ENCODE measurements around the gene TMEM190.

The TMEM190 gene

DNA sequence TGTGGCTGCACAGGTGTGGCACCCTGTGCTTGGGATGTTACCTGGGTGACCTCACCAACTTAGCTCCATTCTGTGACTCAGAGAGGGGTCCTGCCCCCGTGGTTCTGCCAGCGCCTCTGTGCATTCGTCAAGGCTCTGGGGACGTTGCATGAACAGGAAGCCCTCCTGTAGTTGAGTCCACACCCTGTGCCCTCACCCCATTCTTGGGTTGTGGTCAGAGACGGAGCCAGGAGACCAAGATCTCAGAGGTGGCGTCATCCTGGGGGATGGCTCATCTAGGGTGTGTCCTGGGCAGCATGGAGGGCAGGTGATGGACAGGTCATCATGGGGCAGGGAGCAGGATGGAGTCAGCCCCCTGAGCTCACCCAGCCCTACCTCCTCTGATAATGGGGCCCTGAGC lies 24.6 kb upstream of the TMEM190 start:
- no peak for DNase-seq

DNA sequence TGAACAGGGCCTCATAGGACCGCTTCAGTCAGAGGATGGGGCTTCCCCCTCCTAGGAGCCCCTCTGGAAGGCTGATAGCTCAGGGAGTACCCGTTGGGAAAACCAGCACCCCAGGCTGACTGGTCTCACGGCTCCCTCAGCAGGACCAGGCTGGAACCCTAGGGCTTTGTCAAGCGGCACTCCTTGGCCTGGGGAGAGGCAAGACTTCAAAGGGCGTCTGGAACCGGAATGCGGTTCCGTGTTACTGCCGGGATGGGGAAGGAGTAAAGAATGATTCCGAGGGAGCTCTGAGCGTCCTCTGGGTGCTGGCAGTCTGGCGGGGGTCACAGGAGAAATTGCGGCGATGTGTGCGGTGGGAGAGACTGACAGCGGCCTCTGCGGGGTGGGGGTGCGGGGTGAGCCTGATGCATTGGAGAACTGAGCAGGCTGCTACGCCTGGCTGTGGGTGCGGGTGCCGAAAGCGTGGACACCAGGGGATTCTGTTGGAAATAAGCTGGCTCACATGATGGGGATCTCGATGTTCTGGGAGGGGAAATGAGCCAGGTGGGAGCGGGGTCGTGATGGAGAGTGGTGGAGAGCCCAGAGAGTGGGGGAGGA lies 24.0 kb upstream of the TMEM190 start:
- no peak for DNase-seq

DNA sequence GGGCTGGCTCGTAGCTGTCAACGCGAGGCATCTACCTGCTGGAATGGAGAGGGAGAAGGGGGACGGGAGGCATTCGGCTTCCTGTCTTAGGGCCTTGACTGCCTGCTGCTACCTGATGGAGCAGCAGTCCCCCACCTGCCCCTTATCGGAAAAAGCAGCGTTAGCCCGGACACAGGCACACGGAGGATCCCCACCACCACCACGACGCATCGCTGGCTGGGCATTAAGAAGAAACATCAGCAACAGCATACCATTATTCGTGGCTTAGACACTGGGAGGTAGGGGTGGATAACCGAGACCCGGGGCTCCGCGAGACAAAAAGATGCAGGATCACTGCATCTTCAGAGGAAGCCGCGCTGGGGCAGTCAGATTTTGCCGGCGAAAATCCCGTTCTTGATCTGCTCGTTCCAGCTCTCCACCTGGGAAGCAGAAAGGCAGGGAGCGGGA lies 23.2 kb upstream of the TMEM190 start:
- no peak for DNase-seq

DNA sequence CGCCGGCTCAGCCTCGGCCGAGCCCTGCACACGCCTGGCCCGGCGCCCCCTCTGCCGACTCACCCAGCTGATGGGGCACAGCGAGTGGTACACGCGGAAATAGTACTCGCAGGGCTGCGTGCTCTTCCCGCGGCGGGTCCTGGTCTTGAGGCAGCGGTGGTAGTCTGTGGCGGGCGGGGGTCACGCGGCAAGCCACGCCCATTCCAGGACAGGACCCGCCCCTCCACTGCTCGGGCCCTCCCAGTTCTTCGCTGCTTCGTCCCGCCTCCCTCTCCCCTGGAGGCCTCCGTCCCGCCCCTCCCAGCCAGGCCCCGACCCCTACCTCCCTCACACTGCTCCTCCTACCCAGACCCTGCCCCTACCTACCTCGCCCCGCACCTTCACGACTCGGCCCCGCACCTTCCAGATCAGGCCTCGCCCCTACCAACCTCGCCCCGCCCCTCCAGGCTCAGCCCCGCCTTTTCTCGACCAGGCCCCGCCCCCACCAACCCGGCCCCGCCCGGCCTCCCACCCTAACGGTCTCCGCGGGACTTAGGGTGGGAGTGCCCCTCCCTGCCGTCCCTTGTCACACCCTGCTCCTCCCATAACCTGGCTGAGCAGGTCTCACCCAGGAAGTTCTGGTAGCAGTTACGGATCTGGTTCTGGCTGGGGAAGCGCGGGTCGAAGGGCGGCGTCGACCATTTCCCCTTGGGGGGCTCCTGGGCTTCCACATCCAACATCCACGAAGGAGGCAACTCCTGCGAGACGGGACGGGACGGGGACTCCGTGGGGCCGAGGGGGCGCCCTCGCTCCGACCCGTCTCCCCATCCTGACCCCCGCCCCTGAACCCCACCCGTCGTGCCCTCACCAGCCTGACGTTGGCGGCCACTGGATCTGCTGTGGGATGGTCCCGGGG lies 22.6 kb upstream of the TMEM190 start:
- DNase-seq: peak; percentile 65

DNA sequence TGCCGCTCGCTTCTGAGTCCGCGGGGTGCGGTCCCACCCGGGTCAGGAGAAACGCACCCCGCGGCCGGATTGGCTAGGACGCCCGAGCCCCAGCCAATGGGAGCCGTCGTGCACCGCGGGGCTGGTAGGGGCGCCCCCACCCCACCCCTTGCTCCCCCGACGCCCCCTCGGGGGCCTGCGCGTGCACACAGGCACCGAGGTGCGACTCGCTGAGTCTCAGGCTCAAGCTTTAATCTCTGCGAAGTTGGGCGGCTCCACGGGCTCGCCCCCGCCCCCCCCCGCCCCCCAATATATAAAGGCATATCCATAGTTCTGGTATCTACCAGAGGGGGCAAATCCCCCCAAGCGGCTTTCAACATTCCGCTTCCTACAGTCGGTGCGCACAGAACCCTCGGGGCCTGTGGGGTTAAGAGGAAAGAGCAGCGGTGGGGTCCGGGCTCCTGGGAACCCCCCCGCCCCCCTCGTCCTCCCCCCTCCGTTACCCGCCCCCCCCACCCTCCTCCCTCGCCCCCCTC lies 21.9 kb upstream of the TMEM190 start, which contains the start of gene COX6B2:
Gene COX6B2 (minus strand): TSS at position 22 of the 515 bp plus-strand sequence. CDS start 198 bp downstream, outside the sequence.
- DNase-seq: no peak

DNA sequence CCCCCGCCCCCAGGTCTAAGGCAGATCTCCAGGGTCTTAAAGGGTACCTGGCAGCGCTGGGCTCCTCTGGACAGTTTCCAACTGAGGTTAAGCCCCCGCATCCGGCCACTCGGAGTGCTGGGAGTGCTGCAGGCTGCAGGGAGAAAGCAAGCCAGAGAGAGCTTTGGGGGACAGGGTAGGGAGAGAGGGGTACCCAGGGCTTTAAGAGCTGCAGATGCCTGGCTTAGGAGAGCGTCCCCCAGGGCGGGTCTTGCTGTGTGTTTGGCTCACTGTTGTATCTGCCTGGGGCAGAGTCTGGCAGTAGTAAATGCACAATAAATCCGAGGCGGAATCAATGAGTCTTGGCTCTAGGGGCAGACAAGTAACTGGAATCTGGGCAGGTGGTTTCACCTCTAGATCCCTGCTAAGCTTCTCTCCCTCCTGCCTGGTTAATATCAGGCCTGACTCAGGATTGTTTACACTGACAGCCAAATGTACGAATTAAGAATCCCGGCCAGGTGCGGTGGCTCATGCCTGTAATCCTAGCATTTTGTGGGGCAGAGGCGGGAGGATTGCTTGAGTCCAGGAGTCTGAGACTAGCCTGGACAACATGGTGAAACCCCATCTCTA lies 21.3 kb upstream of the TMEM190 start:
- no peak for DNase-seq

DNA sequence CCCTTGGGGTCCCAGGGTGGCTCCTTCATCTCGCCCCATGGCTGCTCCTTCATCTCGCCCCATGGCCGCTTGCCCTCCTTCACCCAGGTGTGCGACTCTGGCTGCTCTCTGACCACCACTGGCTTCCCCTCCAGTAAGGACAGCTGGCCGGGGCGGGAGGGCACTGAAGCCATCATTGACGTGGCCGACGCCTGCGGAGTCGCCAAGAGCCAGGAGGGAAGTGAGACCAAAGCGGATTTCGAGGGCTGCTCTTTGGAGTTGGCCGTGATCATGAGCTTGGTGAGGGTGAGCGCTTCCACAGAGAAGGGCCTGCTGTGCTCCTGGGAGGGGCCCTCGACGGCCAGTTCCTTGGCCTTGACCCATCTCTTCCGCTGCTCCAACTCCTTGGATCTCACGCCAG lies 18.1 kb upstream of the TMEM190 start:
- DNase-seq: no peak

DNA sequence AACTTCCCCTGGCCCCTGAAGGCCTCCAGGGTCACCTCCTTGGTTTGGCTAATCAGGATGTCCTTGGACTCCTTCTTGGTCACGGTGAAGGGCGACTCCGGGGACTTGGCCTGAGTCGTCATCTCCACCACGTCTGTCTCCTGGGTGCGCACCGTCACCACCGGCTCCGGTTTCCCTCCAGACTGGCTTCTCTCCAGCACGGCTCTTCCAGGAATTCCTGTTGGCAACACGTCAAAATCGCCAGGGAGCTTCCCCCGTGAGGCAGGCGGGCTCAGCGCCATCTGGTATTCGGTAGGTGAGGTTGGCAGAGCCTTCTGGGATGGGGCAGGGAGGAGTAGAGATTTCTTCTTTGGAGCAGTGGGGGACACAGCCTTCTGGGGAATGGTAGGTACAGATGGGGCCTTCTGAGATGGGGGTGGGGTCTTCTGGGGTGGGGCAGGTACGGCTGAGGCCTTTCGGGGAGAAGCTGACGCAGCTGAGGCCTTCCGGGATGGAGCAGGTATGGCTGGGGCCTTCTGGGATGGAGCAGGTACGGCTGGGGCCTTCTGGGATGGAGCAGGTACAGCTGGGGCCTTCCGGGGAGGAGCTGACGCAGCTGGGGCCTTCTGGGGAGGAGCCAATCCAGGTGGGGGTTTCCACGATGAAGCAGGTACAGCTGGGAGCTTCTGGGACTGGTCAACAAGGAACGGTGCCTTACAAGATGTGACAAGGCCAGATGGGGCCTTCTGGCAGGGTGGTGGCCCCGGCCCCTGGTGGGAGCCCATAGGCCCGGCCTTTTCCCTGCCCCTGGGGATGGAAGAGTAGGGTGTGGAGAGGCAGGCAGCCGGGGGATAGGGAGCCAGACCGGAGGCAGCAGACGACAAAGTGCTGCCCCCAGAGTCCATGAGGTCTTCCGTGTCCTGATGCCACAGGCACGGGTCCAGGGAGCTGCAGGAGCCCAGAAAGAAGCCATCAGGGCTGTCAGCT lies 17.4 kb upstream of the TMEM190 start:
- DNase-seq: no peak

DNA sequence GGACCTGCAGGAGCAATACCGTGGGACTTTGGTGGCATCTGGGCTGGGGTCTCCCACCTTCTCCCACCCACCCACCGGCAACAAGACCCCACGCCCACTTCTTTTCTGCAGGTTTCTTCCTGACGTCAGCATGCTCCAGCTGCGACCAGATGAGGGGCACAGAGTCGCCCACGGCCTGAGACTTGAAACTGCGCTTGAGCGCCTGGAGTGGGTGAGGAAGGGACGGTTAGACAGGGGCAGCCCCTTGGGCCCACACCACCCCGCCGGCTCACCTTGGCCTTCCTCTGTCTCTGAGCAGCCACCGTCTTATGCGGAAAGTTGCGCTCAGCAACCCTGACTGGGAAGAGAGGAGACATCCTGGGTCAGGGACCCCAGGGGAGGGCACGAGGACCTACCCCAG lies 15.7 kb upstream of the TMEM190 start:
- no peak for DNase-seq

DNA sequence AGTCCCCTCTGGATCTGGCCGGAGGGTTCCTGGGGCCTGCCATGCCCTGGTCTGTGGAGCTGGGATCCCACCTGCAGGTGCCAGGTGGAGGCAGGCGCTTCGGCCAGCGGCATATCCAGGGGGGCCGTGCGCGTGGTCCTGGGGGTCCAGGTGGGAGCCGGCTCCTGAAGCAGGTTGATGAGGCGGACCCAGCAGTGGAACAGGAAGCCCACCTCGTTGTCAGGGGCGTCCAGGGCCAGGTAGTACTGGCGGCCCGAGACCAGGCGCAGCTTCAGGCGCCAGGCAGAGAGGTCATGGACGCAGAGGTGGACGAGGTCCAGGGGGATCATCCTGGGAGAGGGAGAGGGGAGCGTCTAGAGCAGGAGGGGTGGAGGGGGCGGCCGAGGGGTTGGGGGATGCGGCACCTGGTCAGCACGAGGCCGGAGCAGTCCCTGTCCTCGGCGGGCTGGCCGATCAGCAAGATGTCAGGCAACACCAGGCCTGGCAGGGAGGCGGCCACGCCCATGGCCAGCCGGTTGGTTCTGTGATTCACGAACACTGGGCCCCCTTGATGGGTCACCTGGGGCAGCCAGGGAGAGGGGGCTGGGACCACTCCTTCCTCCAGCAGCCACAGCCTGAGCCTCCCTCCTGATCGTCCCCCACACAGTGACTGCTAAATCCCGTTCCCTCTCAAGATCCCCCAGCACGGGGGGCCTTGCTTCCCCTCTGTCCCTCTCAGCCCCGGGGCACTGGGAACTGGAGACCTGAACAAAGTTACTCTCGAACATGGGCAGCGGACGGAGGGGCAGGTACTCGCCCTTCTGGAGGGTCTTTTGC lies 14.2 kb upstream of the TMEM190 start:
- no peak for DNase-seq

DNA sequence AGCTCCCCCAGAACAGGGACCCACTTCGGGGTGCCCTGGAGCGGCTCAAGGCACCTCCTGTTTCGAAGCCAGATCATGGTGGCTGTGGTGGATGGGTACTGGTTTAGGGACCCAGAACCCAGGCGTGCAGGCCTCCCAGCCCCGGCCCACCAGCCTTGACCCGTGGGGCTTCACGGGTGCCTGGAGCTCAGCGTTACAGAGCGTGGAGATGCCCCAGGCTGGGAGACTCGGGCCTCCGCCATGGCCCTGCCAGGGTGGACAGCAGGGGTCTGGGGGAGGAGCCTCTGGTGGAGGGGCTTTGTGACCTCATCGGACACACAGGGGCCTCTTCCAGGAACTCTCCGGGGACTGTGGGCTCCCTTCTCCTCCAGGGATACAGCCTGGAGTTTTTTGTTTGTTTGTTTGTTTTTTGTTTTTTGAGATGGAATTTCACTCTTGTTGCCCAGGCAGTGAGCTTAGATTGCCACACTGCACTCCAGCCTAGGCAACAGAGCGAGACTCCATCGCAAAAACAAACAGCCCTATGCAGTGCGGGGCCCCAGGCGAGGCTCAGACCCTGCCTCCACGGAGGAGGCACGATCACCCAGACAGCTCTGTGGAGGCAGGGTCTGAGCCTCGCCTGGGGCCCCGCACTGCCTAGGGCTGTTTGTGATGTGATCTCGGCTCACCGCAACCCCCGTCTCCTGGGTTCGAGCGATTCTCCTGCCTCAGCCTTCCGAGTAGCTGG lies 13.5 kb upstream of the TMEM190 start, which contains the start of gene GARIN5B:
Gene GARIN5B (minus strand): TSS at position 271 of the 727 bp plus-strand sequence. CDS start 194 bp downstream, at position 77.
- DNase-seq: no peak

DNA sequence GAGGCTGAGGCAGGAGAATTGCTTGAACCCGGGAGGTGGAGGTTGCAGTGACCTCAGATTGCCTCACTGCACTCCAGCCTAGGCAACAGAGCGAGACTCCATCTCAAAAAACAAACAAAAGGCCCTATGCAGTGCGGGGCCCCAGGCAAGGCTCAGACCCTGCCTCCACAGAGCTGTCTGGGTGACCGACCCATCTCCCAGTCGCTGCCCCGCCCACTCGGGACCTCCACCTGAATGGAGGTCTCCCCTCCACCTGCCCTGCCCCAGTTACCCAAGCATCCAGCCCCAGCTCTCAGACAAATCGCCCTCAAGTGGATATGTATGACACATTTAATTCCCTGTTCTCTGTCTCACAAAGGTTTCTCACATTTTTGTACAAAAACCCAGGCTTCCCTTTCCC lies 11.4 kb upstream of the TMEM190 start:
- DNase-seq: no peak

DNA sequence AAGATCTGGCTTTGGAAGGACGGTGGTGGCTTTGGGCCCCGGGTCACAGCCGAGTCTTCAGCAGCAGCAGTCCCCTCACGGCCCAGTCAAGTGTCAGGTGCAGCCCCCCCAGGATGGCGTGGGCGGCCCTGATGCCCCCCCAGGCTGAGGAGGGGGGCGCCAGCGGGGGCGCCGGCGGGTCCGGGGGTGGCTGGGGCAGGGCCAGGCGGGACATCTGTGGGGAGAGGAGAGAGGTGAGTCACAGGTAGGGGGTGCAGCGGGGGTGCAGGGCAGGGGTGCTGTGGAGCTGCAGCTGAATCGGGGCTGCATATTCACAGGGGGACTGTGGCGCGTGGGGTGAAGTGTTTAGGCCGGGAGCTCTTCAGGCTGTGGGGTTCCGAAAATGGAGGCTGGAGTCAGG lies 10.7 kb upstream of the TMEM190 start:
- DNase-seq: no peak

DNA sequence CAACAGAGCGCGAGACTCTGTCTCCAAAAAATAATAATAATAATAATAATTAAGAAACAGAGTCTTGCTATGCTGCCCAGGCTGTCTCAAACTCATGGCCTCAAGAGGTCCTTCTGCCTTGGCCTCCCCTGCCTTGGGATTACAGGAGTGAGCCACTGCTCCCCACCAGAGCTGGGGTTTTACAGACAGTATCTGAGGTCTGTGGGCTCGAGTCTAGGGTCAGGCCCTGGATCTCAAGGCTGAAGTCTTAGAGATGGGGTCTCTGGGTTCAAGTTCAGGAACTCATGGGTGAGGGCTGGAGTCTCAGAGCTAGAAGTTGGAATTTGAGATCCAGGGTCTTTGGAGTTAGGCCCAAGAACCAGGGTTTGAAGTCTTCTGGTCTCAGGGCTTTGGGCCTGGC lies 9.8 kb upstream of the TMEM190 start:
- no peak for DNase-seq

DNA sequence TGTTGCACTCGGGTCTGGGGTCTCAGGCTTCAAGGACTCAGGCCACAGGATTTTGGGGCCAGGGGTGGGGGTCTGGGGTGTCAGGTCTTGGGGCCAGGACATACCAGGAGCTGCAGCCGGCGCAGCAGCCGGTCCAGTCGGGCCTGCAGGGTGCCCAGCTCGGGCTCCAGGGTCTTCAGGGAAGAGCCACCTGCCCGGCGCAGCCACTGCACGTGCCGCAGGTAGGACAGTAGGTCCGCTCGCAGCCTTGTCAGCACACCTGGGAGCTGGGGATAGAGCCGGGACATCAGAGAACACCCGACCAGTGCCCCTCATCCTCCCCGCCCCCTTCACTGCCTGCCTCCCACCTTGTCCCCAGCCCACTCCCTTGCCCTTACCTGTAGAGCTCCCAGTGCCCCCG lies 8.5 kb upstream of the TMEM190 start:
- no peak for DNase-seq

DNA sequence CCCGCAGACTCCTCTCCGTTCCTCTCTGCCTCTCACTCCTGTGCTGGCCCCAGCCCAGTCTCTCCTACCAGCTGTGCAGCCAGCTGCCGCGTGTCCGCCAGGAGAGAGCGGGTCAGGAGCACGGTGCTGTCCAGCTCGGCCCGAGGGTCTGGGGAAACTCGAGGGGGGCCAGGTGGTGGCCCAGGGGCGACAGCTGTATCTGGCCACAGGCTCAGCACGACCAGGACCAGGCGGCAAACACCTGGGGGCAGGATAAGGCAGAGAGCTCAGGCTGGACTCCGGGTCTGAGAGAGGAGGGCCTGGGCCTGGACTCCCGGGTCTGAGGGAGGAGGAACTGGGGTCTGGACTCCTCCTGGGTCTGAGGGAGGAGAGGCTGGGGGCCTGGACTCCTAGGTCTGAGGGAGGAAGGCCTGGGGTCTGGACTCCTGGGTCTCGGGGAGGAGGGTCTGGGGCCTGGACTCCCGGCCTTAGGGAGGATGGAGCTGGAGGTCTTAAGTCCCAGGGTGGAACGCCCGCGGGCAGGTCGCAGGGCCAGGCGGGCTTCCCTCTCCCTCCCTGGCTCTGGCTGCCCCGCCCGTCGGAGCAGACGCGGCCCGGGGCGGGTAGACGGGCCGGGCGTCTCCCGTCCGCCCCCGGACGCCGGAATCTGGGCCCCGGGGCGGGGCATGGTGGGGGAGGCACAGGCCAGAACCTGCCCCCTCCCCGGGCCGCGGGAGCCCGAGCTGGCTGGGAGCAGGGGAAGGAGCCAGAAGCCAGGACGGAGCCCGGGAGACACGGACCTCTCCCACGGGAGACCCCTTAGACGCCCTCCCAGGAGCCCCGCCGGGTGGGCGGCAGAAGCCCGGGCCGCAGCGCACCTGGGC lies 7.7 kb upstream of the TMEM190 start:
- DNase-seq: peak; percentile 27

DNA sequence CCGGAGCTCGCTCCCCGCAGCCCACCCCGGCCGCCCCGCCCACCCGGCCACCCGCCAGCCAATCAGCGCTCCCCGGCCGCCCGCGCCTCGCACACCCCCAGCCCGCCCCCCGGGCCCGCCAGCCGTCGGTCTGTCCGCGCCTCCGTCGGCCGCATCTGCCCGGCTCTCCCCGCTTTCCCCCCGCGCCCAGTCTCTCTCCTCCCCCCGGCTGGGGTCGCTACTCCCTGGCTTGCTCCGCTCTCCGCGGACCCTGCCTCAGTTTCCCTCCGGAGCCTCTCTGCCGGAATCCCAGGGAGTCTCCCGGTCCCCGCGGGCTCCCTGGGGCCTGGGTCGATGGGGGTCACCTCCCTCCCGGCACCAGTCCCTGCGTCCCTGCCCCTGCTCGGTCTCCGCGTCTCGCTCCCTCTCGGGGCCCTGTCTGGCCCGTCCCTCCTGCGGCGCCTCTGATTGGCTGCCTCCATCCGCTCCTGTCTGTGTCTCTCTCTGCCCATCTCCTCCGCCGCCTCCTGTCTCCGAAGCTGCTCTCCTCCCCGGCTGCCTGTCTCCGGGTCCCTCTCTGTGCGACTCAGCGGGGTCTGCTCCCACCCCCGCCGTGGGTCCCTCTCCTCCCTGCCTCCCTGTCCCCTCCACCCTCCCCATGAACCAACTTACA lies 6.8 kb upstream of the TMEM190 start:
- peak; percentile 41 for DNase-seq

DNA sequence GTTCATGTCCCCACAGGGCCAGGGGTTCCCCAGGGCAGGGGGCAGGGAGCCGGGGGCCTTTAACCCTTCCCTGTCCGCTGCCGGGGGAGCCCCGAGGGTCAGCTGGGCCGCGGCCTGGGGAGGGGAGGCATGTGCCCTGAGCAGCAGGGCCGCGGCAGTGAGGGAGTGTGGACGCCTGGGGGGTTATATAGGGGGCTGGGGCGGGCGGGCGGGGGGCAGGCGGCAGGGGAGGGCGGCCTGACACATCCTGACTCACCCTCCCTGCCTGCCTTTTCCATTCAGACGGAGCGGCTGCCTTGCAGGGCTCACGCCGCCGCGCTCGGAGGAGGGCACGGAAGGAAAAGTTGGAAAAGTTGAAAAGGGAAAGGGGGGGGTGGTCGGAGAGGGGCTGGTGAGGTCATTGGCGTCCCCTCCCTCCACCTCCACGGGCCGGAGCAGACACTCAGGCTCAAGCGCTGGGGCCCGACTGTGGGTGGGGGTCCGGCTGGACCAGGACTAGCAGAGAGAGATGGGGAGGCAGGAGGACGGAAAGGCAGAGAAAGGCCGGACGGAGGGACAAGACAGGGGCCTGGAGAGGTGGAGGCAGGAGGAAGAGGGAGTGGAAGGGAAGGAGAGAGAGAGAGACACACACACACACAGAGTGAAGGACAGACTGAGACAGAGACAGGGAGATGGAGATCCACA lies 6.2 kb upstream of the TMEM190 start, which contains the start of gene IL11:
Gene IL11 (minus strand): TSS at position 159 of the 684 bp plus-strand sequence. CDS start 153 bp downstream, at position 6.
- no peak for DNase-seq

Measured in stimulated activated CD4-positive, alpha-beta T cell treated with anti-CD3 and anti-CD28 coated beads, Interleukin-4, amount 100 ng/mL, for 1 hour (primary cell).